Lower leg skin (tissue), 4 donors: ENCODE data around the gene ATP2B2. TPM values are rescaled to one million over a fixed set of nuclear protein-coding genes. Genes with fewer than 3 reads are reported as not detected.

Source experiments
- DNase-seq, 2 donors: peaks; one replicate each; pipeline ENCODE4 v3.0.0-alpha.2; 2019; ENCODE audit warnings: low spot score in 2 of 2
- H3K4me3 ChIP-seq: fragments of 200-600 bp; sonication (generic); 2 replicates; pipeline ENCODE4 v1.5.1; 2017; ENCODE audit warnings: mild to moderate bottlenecking, low read depth; ENCODE audit not compliant: poor library complexity, severe bottlenecking
- POLR2A ChIP-seq, 2 donors: fragments of 450-650 bp; IDR thresholded peaks; one replicate each; pipeline ENCODE4 v1.6.1; 2016 to 2017; ENCODE audit warnings: antibody characterized with exemption in 2 of 2, mild to moderate bottlenecking in 1 of 2, moderate library complexity in 1 of 2
- WGBS, 2 donors: methylation state at CpG; one replicate each; pipeline ENCODE4 v1.1.5; 2018; 5-methylcytosine and 5-hydroxymethylcytosine counted together
- intact Hi-C: fragments of 100-400 bp; cut with DNase I; formaldehyde crosslinking; loops from one replicate; pipeline ENCODE4 v1.15.0; 2023; ENCODE audit warnings: low total_unique reads
- total RNA-seq, 4 donors: library from RNA; depleted of rRNA; stranded (reverse); fragments of >200 nt; gene quantifications; one replicate each; pipeline ENCODE4 v1.1.0, GENCODE V29; 2016
- TF ChIP-seq, protein P1 (sequence below), 3 donors: fragments of 450-650 bp; IDR thresholded peaks; one replicate each; pipeline ENCODE4 v1.5.1; 2016; ENCODE audit warnings: antibody characterized with exemption in 3 of 3, mild to moderate bottlenecking in 3 of 3, moderate library complexity in 2 of 3

ATP2B2 gene
- total RNA-seq, 4 donors from 2014 or later, result 0.12 to 0.45 (median 0.19) TPM; not detected in 1

DNA sequence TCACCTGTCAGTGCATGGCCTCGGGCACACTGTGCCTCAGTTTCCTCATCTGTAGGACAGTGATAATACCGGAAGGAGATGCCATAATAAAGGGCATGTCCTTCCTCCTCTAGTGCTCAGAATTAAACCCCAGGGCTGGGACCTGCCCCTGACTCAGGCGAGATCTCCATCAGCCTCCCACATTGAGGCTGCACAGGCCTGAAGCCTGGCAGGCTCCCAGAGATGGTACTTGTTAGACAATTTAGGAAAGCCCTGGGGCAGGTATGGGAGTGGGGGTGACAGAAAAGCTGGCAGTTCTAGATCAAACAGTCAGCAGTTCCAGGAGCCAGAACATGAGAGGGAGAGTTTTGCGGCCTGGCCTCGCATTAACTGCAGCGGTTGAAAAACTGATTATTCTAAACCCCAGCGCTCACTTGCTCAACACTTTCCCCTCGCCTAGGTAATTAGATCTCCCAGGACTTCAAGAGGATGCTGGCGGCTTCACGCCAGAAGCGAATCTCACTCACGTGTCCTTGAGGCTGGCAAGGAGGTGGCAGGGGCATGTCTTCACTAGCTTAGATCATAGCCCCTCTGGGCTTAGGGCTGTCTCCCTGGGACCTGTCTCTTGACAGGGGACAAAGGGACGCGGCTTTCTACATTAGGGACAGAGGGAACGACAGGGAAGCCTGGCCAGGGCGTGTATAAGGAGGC, 73.1 kb downstream of the ATP2B2 start:
- intact Hi-C loops, result loop anchor here (10.0 kb wide), 1 partner anchor 182 kb away; no protein-coding TSS in a partner anchor
- WGBS, 2 donors, result 46 to 62% methylated on average over 16 of the region's 16 CpGs
- no peak for DNase-seq
- TF ChIP-seq, protein P1, sequence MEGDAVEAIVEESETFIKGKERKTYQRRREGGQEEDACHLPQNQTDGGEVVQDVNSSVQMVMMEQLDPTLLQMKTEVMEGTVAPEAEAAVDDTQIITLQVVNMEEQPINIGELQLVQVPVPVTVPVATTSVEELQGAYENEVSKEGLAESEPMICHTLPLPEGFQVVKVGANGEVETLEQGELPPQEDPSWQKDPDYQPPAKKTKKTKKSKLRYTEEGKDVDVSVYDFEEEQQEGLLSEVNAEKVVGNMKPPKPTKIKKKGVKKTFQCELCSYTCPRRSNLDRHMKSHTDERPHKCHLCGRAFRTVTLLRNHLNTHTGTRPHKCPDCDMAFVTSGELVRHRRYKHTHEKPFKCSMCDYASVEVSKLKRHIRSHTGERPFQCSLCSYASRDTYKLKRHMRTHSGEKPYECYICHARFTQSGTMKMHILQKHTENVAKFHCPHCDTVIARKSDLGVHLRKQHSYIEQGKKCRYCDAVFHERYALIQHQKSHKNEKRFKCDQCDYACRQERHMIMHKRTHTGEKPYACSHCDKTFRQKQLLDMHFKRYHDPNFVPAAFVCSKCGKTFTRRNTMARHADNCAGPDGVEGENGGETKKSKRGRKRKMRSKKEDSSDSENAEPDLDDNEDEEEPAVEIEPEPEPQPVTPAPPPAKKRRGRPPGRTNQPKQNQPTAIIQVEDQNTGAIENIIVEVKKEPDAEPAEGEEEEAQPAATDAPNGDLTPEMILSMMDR (IDR thresholded peaks at IDR 0.05), result no peak
- no peak for TF ChIP-seq POLR2A (IDR thresholded peaks at IDR 0.05)
- no peak overlapping the region for H3K4me3 ChIP-seq

DNA sequence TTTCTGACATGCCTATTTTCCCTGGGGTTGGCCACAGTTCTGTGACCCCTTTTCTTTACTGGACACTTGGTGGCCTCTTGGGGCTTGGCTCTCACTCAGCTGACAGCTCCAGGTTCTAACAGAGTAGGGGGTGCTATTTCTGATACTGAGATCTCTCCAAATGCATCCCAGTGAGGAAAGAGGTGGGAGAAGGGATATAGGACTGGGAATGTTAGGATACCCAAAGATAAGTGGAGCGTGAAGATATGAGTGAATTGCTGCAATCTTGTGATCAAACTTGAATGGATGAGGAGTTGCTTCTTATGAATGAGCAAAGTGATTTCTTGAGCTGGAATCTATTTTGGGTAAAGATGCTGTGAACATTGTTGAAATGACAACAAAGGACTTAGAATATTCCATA, 74.6 kb downstream of the ATP2B2 start:
- H3K4me3 ChIP-seq, result no peak overlapping the region
- intact Hi-C loops, result loop anchor here (10.0 kb wide), 1 partner anchor 184 kb away; no protein-coding TSS in a partner anchor
- TF ChIP-seq, protein P1 (IDR thresholded peaks at IDR 0.05), result no peak
- no peak for TF ChIP-seq POLR2A (IDR thresholded peaks at IDR 0.05)
- 90 to 95% methylated on average over 1 of the region's 1 CpG for WGBS, 2 donors
- no peak for DNase-seq

DNA sequence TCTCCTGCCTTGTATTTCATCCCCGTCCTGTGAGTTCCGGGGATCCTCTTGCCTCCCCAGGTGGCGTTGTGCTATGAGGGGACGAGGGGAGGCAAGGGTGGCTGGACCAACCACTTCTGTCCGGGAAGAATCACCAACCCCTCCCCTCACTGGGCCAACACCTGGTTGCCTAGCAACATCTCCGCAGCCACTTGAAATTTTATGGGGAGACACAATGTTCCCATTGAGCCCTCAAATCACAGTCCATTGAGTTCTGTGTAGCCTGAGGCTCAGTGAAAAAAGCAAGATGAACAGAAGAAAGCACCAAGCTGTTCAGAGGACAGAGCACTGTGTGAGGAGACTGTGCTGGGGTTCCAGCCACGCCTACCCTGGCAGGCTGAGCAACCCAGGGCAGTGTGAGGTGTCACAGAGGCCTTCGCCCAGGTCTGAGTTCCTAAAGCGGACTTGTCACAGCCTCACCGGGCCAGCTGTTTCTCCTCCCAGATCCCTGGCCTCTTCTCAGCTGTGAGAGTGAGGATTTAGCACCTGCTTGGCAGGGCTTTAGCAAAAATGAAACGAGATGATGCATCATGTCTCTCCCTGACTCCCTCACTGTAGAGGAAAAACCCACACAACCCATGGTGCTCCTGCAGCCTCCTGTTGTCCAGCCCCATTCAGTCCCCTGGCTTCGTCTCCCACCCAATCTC, 76.8 kb downstream of the ATP2B2 start:
- intact Hi-C loops, result no loop called here
- TF ChIP-seq POLR2A (IDR thresholded peaks at IDR 0.05), result no peak
- TF ChIP-seq, protein P1 (IDR thresholded peaks at IDR 0.05), result no peak
- H3K4me3 ChIP-seq, result no peak overlapping the region
- 62 to 74% methylated on average over 12 of the region's 12 CpGs for WGBS, 2 donors
- no peak for DNase-seq

DNA sequence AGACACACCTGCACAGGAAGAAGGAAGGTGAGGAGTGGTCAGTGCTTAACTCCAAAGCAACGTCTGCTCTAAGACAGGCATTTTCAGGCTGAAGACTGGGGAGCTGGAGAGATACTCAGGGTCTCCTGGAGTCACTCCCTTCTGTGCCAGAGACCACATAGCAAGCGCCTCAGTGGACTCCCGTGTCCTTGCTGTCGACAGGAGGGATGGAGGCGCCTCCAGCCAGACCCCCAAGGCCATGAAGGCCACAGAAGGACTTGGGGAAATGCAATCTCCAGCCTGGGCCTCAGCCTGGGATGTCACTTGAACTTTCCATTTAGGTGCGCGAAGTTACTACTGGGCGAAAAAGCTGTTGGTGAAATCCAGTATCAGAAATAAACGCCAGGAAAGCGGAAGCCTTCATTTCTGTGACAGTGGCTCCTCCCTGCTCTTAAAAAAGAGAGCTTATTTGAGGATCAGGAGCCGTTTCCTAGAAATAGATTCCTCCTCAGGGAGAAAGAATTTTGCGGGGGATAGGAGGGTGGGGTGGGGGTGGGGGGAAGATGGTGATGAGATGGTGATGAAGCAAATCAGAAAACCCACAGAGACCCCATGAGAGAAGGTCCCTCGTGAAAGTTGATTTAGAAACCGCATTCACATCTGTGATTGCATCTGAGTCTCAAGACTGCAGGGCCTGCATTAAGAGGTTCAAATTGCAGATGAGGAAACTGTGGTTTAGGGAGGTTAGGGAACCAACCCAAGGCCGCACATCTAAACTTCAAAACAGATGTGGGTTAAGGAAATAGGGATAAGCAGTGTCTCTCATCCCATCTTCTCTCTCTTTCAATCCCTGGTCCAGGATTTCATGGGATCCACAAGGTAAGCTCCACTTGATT, 78.8 kb downstream of the ATP2B2 start:
- TF ChIP-seq POLR2A (IDR thresholded peaks at IDR 0.05), result no peak
- TF ChIP-seq, protein P1 (IDR thresholded peaks at IDR 0.05), result no peak
- intact Hi-C loops, result no loop called here
- DNase-seq, result no peak
- 75 to 84% methylated on average over 15 of the region's 15 CpGs for WGBS, 2 donors
- H3K4me3 ChIP-seq, result no peak overlapping the region

DNA sequence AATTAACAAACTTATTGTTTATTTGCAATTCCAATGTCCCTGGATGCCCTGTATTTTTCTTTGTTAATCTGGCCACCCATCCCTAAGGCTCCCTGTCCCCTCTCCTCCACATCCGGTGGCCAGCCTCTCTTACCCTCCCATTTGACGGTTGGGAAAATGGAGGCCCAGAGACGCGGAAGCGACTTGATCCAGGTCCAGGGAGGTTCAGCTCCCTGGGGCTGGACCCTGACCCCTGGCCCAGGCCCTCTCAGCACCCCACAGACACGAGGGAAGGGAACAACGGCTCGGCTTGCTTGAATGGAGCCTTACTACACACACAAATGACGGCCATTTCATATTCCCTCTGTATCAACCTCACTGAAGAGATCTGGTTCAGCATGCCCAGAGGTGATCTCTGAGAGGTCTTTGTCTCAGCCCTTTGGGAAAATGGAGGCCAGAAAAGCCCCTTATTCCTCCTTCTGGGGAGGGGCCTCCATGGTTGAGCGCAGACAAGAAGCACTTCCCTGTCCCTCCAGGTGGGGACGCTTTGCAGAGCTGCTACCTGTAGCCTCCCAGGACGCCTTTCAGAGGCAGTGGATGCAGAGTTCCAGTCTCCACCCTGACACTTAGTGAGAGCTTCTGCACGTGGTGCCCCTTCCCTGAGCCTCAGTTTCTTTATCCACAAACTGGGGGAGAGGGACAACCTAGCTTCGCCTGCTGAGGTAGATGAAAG, 82.1 kb downstream of the ATP2B2 start:
- DNase-seq, result no peak
- no peak for TF ChIP-seq POLR2A (IDR thresholded peaks at IDR 0.05)
- TF ChIP-seq, protein P1 (IDR thresholded peaks at IDR 0.05), result no peak
- H3K4me3 ChIP-seq, result no peak overlapping the region
- intact Hi-C loops, result no loop called here
- 85 to 90% methylated on average over 14 of the region's 14 CpGs for WGBS, 2 donors
